Measurements from ENCODE around the gene CUX1.

GRCh38 chr7:102040569-102040968 is 223.1 kb downstream of the CUX1 start:
- TF ChIP-seq CTCF (IDR thresholded peaks at IDR 0.05) (no peak), POLR2A (IDR thresholded peaks at IDR 0.05) (no peak)

Data from uterus (tissue), 2 donors.